NCI-H2196 (cell line): ENCODE results near the gene DSCAM.
"Not testable (repeated sequence)": the region's sequence is repeated elsewhere in the genome, so short reads cannot be mapped to it uniquely, and the experiment has no call there.

Source experiments
- DNase-seq: peaks from one replicate; lab custom pipeline; 2025; ENCODE audit not compliant: unreplicated experiment; lab: John Stamatoyannopoulos, UW

Gene DSCAM

GRCh38 chr21:40337981-40338380, 509.0 kb downstream of the DSCAM start:
- DNase-seq: no peak

GRCh38 chr21:40335704-40336103, 511.3 kb downstream of the DSCAM start:
- DNase-seq: no peak

- no peak for DNase-seq
Observed at GRCh38 chr21:40334159-40334558, 512.8 kb downstream of the DSCAM start.

GRCh38 chr21:40333731-40334130, 513.2 kb downstream of the DSCAM start:
- DNase-seq: no peak

GRCh38 chr21:40331804-40332203, 515.2 kb downstream of the DSCAM start:
- no peak for DNase-seq

GRCh38 chr21:40331172-40331571, 515.8 kb downstream of the DSCAM start:
- no peak for DNase-seq

- DNase-seq: no peak
Observed at GRCh38 chr21:40324389-40324788, 522.6 kb downstream of the DSCAM start.

GRCh38 chr21:40320718-40321117, 526.2 kb downstream of the DSCAM start:
- DNase-seq: not testable (repeated sequence)

- no peak for DNase-seq
Observed at GRCh38 chr21:40318371-40318770, 528.6 kb downstream of the DSCAM start.

- no peak for DNase-seq
Observed at GRCh38 chr21:40316104-40316503, 530.9 kb downstream of the DSCAM start.

- DNase-seq: no peak
Observed at GRCh38 chr21:40315626-40316025, 531.3 kb downstream of the DSCAM start.

- no peak for DNase-seq
Observed at GRCh38 chr21:40313260-40313659, 533.7 kb downstream of the DSCAM start.

GRCh38 chr21:40300300-40300699, 546.7 kb downstream of the DSCAM start:
- DNase-seq: no peak

GRCh38 chr21:40299451-40299850, 547.5 kb downstream of the DSCAM start:
- DNase-seq: no peak

- DNase-seq: no peak
Observed at GRCh38 chr21:40294345-40294744, 552.6 kb downstream of the DSCAM start.

GRCh38 chr21:40291560-40291959, 555.4 kb downstream of the DSCAM start:
- DNase-seq: no peak

- DNase-seq: no peak
Observed at GRCh38 chr21:40284409-40284808, 562.5 kb downstream of the DSCAM start.

- DNase-seq: no peak
Observed at GRCh38 chr21:40282912-40283886, 563.8 kb downstream of the DSCAM start.

- DNase-seq: no peak
Observed at GRCh38 chr21:40278345-40278744, 568.6 kb downstream of the DSCAM start.

- DNase-seq: no peak
Observed at GRCh38 chr21:40276001-40276400, 571.0 kb downstream of the DSCAM start.

GRCh38 chr21:40272037-40272436, 574.9 kb downstream of the DSCAM start:
- no peak for DNase-seq

- DNase-seq: no peak
Observed at GRCh38 chr21:40271164-40271563, 575.8 kb downstream of the DSCAM start.

GRCh38 chr21:40270047-40270446, 576.9 kb downstream of the DSCAM start:
- no peak for DNase-seq
